SJSA1 (cell line): Measurements from ENCODE around the gene C1orf116. TPM values are rescaled to one million over a fixed set of nuclear protein-coding genes. Genes with fewer than 3 reads are reported as not detected.
"Not testable (repeated sequence)": the region's sequence is repeated elsewhere in the genome, so short reads cannot be mapped to it uniquely, and the experiment has no call there.

Experiments used
- DNase-seq, 2 experiments: peaks; one replicate each; pipeline ENCODE4 v3.0.0-alpha.2; 2015 to 2020; ENCODE audit warnings: low spot score in 2 of 2, low read depth in 1 of 2
- H3K27ac ChIP-seq: fragments of 250-450 bp; sonication (Bioruptor Pico); 2 replicates; pipeline ENCODE4 v1.5.1; 2020; ENCODE audit warnings: mild to moderate bottlenecking, moderate library complexity
- H3K27me3 ChIP-seq: fragments of 250-450 bp; sonication (Bioruptor Pico); replicated peaks from 2 replicates; pipeline ENCODE4 v1.5.1; 2020; ENCODE audit warnings: mild to moderate bottlenecking, moderate library complexity
- H3K36me3 ChIP-seq: fragments of 250-450 bp; sonication (Bioruptor Pico); 2 replicates; pipeline ENCODE4 v1.5.1; 2020; ENCODE audit warnings: mild to moderate bottlenecking
- H3K4me1 ChIP-seq: fragments of 250-450 bp; sonication (Bioruptor Pico); replicated peaks from 2 replicates; pipeline ENCODE4 v1.6.1; 2021; ENCODE audit warnings: mild to moderate bottlenecking
- H3K4me3 ChIP-seq: fragments of 250-450 bp; sonication (Bioruptor Pico); 2 replicates; pipeline ENCODE4 v1.5.1; 2020; ENCODE audit warnings: mild to moderate bottlenecking
- H3K9me3 ChIP-seq: fragments of 250-450 bp; sonication (Bioruptor Pico); replicated peaks from 2 replicates; pipeline ENCODE4 v1.5.1; 2020; ENCODE audit warnings: mild to moderate bottlenecking
- total RNA-seq: library from RNA; depleted of rRNA; stranded (reverse); fragments of >200 nt; shearing (Covaris generic); gene quantifications from 2 replicates; pipeline ENCODE4 v1.2.3, GENCODE V29; 2014

C1orf116 gene
- total RNA-seq, 1 experiment from 2014 or later = 0.03 TPM

DNA sequence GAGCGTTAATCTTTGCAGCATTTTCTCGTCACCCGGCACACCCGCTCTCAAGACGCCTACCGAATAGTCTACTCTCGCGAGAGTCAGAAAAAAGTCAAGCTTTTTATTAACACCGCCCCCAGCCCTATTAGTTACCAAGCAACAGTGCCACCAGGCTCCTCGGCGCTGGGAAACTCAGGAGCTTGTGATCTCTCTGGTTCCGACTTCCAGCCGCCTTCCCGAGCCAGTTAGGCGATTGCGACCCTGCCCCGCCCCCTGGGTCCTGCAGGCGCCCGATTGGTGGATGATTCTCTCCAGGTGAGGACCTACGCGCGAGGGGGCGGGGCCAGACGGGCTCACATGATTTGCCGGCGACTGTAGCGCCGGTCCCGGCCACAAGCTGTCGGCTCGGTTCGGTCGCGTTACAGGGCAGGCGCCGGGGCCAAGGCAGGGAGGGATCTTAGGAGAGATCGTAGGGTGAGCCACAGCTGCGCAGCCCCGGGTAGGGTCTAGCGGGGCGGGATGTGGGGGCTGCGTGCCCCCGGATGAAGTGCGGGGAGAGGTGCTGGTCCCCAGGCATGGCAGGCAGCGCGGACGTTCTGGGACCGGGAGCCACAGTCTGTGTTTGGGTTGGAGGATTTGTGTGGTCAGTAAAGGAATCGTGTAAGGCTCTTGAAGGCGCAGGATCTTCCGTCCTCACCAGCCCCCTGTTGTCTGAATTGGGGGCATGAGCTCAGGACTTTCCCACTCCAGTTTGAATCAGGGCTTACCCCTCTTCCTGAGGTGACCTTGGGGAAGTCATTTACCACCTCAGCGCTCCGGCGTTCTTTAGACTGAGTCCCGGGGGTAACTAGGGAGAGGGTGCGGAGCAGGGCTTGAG is 20.6 kb upstream of the C1orf116 start, which contains the start of gene PFKFB2:
Gene PFKFB2, plus strand, starts transcription at position 365 of the 859 bp plus-strand sequence. CDS start 1,443 bp downstream, outside the sequence.
- peaks cover 20% of the 10 kb centered on the region for H3K4me1 ChIP-seq
- H3K27ac ChIP-seq = no peak within 1 kb of the TSS
- H3K36me3 ChIP-seq = peaks cover 20% of the 10 kb centered on the region
- peak within 1 kb of the TSS; percentile 46 for H3K4me3 ChIP-seq
- no peaks in the 10 kb centered on the region for H3K27me3 ChIP-seq
- no peaks in the 10 kb centered on the region for H3K9me3 ChIP-seq
- DNase-seq = peak; percentile 87 to 92

DNA sequence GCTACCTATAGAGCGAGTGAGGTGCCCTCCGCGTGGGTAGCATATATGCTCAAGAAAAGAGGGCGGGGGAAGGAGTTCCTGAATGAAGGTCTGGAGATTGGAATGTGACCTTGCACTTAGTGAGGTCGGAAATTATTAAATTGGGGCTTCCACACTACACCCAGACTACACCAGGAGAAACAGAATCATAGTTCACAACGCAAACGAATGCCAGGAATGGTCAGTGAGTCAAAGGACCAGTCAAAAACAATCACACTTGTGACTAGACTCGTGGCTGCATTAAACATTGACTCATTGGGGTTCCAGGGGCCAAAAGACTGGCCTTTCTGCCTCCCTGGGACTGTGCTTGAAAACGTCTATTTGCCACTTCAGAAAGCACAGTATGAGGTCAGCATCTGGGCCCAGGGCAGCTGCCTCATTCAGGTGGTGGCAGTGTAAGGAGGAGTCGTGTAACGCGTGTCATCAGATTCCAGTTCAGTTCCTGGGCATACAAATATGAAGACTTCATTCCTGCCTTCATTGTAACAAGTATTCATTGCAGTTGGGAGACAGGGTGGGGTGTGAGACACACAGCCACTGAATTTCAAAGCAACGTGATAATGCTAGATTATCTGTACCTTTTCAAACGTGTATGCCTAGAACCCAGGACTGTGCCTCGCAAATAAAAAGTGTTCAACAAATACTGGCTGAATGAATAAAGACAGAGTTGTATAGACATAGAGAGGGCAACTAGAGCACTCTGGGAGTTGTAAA is 18.8 kb upstream of the C1orf116 start, which contains the start of gene YOD1:
Gene YOD1, minus strand, starts transcription at position 18 of the 753 bp plus-strand sequence. CDS start 178 bp downstream, outside the sequence.
- H3K4me1 ChIP-seq = peaks cover 20% of the 10 kb centered on the region
- no peaks in the 10 kb centered on the region for H3K27me3 ChIP-seq
- H3K36me3 ChIP-seq = peaks cover 37% of the 10 kb centered on the region
- DNase-seq = no peak
- no peaks in the 10 kb centered on the region for H3K9me3 ChIP-seq
- H3K27ac ChIP-seq = peak within 1 kb of the TSS; percentile 79
- peak within 1 kb of the TSS; percentile 89 for H3K4me3 ChIP-seq

DNA sequence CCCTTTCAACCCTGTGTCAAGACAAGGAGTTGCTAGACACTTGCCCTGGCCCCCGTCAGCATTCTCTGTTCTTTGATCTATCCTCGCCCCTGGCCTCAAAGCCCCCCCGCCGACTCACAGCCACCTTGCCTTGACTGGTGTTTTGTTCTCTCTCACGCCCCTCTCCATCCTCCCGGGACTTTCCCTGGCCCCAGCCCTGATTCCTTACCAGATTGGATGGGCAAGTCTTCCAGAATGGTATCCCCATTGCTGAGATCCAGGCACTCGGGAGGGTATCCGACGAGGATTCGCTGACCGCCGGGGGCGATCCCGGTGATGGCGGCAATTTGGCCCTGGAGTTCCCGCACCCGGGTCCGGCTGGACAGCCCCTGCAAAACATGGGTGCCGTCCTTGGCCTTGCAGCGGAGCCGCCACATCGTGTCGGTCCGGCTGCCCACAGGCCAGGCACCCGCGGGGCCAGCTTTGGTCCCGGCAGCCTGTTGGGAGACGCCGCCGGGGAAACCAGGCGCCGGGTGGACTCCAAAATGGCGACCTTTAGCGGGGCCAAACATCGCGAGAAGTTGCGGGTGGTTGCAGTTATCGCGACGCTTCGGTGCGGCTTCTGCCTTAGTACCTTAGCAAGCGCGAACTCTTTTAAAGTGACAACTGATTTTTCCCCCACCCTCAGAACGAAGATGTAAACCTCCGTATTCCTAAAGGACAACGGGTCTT is 18.1 kb upstream of the C1orf116 start:
- H3K27me3 ChIP-seq = no peaks in the 10 kb centered on the region
- peaks cover 20% of the 10 kb centered on the region for H3K4me1 ChIP-seq
- peak overlapping the region; percentile 79 for H3K27ac ChIP-seq
- H3K9me3 ChIP-seq = no peaks in the 10 kb centered on the region
- peak overlapping the region; percentile 89 for H3K4me3 ChIP-seq
- peak; percentile 89 to 91 for DNase-seq
- H3K36me3 ChIP-seq = peaks cover 42% of the 10 kb centered on the region

DNA sequence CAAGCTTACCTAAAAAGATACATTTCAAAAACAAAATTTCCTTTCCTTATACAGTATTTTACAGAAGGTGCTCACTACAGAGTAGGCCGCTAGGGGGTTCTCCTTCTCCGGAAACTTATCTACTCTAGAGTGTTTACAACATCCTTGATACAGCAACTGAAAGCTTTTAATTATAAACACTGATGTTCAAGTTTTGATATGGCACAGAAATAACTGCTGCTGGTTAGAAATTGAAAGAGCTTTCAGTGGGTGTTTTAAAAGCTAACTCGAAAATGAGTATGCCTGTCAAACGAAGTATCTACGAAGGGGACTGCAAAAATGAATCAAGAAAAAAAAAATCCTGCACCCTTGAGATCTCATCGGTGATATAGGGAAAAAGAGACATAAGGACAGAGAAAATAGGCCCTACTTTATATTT is 17.4 kb upstream of the C1orf116 start:
- Histone ChIP-seq H3K27ac (peak overlapping the region; percentile 79), H3K4me1 (peaks cover 20% of the 10 kb centered on the region), H3K9me3 (no peaks in the 10 kb centered on the region), H3K4me3 (peak overlapping the region; percentile 89), H3K36me3 (peaks cover 49% of the 10 kb centered on the region), H3K27me3 (no peaks in the 10 kb centered on the region)
- DNase-seq = peak in 1 of 2 experiments; percentile 62

DNA sequence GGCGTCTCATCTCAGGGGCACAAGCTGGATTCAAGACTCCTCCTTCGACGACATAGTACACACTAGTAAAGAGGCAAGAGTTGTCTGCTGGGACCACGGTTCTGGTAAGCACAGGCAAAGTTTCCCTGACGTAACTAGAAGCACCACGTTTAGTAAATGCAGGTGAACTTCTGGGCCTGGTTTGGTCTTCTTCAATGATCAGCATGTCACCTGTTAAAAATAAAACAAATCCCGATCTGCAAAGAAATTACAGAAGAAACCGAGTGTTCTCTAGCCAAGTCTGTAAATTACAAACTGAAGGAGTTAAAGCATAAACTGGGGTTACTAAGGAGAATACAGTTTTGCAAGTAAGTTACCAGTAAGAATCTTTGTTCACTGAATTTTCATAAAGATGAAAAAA is 17.0 kb upstream of the C1orf116 start:
- H3K9me3 ChIP-seq = no peaks in the 10 kb centered on the region
- DNase-seq = no peak
- H3K36me3 ChIP-seq = peaks cover 49% of the 10 kb centered on the region
- H3K4me3 ChIP-seq = peak overlapping the region; percentile 89
- H3K27ac ChIP-seq = no peak overlapping the region
- H3K4me1 ChIP-seq = peaks cover 20% of the 10 kb centered on the region
- H3K27me3 ChIP-seq = no peaks in the 10 kb centered on the region

DNA sequence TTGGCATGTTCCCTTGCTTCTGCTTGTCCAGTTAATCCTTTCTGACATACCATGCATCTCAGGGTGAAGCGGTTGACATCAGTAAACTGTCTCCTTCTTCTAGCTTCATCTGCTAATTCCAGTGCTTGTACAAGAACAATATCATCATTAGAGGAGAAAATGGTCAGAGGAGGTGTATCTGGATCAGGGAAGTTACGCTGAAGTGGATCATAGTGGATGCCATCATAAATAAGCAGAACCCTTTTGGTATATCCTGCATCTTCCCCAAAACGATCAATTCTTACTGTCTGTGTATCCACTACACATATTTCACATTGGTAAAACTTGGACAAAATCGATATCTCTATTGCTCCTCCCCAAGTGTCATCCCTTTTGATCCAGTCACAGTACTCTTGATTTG is 16.5 kb upstream of the C1orf116 start:
- Histone ChIP-seq H3K27ac (no peak overlapping the region), H3K4me1 (peaks cover 20% of the 10 kb centered on the region), H3K27me3 (no peaks in the 10 kb centered on the region), H3K4me3 (no peak overlapping the region), H3K9me3 (no peaks in the 10 kb centered on the region), H3K36me3 (peaks cover 49% of the 10 kb centered on the region)
- DNase-seq = no peak

DNA sequence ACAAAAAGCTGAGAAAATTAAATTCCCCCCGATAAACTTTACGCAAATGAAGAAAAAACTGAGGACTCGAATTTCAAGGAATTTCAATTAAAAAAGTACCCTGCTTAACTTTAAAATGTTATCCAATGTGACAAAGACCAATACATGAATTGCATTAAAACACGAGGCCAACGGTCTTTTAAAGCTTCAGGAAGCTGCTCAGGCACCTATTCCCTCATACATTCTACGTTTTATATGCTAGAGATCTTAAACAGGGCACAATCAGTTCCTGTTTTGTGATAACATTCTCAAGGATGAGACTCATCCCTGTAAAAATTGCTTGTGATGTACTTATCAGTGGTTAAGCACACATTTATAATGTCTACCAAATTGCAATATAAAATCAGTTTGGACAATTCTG is 15.5 kb upstream of the C1orf116 start:
- no peak overlapping the region for H3K4me3 ChIP-seq
- no peak overlapping the region for H3K27ac ChIP-seq
- no peaks in the 10 kb centered on the region for H3K27me3 ChIP-seq
- H3K9me3 ChIP-seq = no peaks in the 10 kb centered on the region
- peaks cover 49% of the 10 kb centered on the region for H3K36me3 ChIP-seq
- DNase-seq = no peak
- peaks cover 20% of the 10 kb centered on the region for H3K4me1 ChIP-seq

DNA sequence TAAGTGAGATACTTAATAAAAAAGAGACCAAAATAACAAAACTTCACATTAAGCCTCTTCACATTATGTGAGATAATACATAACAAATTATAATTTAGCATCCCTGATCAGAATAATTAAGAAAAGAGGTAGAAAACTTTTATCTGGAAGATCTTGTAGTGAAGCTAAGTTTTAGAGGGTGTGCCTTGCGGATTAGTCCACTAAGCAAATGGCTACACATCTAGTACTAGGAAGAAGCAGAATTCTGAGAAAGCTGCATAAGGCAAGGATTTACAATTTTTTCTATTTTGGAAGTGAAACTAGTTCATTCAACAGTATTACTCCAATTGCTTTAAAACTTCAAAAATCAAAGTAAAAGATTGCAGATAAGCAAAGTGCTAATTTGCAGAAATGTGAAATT is 14.9 kb upstream of the C1orf116 start:
- H3K27ac ChIP-seq = no peak overlapping the region
- peaks cover 49% of the 10 kb centered on the region for H3K36me3 ChIP-seq
- H3K9me3 ChIP-seq = no peaks in the 10 kb centered on the region
- DNase-seq = no peak
- no peaks in the 10 kb centered on the region for H3K27me3 ChIP-seq
- peaks cover 20% of the 10 kb centered on the region for H3K4me1 ChIP-seq
- H3K4me3 ChIP-seq = no peak overlapping the region

DNA sequence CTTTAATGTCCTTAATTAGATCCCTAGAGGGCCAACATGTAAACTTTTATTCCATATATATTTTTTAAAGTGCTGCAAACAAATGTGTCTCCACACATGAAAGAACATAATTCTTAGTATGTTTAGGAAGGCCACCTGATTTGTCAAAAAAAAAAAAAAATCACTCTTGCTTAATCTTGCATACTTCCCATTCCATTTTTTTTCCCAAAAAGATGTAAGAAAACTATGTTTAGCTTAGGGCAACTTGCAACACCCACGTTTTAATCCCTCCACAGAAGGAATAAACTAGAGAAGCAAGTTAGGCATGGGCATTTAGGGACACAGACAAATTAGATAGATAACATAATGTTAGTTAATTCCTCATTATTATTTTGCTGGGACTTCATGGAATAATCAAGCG is 12.9 kb upstream of the C1orf116 start:
- H3K4me3 ChIP-seq = no peak overlapping the region
- no peaks in the 10 kb centered on the region for H3K9me3 ChIP-seq
- H3K36me3 ChIP-seq = peaks cover 51% of the 10 kb centered on the region
- DNase-seq = no peak
- H3K27me3 ChIP-seq = no peaks in the 10 kb centered on the region
- peaks cover 7% of the 10 kb centered on the region for H3K4me1 ChIP-seq
- H3K27ac ChIP-seq = no peak overlapping the region

DNA sequence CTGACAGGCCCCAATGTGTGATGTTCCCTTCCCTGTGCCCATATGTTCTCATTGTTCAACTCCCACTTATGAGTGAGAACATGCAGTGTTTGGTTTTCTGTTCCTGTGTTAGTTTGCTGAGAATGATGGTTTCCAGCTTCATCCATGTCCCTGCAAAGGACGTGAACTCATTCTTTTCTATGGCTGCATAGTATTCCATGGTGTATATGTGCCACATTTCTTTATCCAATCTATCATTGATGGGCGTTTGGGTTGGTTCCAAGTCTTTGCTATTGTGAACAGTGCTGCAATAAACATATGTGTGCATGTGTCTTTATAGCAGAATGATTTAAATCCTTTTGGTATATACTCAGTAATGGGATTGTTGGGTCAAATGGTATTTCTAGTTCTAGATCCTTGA is 8.8 kb upstream of the C1orf116 start:
- not testable (repeated sequence) for H3K9me3 ChIP-seq, H3K4me3 ChIP-seq, H3K27me3 ChIP-seq, H3K27ac ChIP-seq, DNase-seq
- H3K4me1 ChIP-seq = peaks cover 14% of the 10 kb centered on the region
- H3K36me3 ChIP-seq = peaks cover 18% of the 10 kb centered on the region

DNA sequence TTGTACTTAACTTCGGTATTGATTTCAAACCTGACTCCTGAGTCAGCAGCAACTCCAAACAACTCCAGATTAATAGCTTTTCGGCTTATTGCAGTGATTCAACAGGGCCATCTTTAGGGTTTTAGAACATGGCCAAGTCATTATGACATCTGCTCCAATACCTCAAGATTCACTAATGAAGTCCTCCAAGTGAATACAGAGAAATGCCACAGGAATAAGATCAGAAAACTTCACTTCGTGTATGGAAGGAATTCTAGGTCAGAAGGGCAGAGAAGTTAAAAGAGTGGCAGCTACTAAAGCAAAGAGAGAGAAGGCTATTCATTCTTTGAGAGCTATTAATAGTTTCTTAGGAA is 7.6 kb upstream of the C1orf116 start:
- H3K27ac ChIP-seq = peak overlapping the region; percentile 19; the same call in 1 of the 2 replicates
- peaks cover 18% of the 10 kb centered on the region for H3K4me1 ChIP-seq
- H3K4me3 ChIP-seq = no peak overlapping the region
- no peaks in the 10 kb centered on the region for H3K27me3 ChIP-seq
- peaks cover 8% of the 10 kb centered on the region for H3K36me3 ChIP-seq
- peak in 1 of 2 experiments; percentile 37 for DNase-seq
- H3K9me3 ChIP-seq = no peaks in the 10 kb centered on the region

DNA sequence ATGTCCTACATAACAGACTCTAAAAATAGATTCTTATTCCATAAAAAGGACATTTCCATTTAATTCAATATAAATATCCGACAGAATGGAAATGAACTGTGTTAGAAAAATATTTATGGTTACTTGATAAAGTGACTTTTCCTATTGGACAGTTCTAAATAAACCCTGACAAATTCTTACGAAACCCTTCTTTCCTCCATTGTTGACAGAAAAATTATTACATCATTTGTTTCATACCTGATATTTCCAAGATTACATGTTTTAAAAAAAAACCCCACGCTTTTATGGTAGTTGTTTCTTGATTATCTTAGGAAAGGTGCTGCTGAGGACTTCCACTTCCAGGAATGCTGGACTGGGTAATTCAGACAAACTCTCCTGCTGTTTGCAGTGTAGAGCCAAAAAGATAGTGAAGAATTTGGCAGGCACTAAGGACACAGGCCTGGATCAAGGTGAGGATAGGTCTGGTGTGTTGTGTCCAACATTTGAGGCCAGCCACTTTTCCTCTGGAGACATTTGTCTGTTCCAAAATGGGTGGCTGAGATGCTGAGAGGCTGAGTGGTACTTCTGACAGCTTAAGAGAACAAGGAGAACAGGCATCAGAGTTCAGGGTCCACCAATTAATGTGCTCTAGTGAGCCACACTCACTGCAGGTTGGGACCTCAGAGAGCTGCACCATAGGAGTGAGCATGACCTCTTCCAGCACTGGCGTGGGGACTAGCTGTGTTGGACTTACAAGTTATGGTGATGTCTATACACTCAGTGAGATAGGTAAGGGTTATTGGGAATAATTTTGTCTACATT is 7.0 kb upstream of the C1orf116 start:
- Histone ChIP-seq H3K27ac (peak overlapping the region; percentile 19; the same call in 1 of the 2 replicates), H3K4me3 (no peak overlapping the region), H3K9me3 (no peaks in the 10 kb centered on the region), H3K4me1 (peaks cover 24% of the 10 kb centered on the region), H3K27me3 (no peaks in the 10 kb centered on the region), H3K36me3 (peaks cover 6% of the 10 kb centered on the region; the same call in 1 of the 2 replicates)
- no peak for DNase-seq

DNA sequence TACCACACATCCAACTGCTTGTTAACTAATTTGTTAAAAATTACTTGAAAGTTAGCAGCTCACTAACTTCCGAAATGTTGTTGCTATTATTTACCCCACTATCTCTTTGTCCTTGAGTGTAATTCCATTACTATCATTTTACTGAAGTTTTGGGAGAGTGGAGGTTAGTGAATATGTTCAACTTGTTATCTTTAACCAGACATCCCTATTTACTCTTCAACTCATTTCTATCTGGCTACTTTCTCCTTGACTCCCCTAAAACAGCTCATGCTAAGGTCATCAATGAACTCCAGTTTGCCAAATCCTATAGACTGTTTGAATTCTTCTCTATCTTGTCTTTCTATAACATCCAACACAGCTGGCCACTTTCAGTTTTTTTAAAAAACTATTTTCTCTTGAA is 4.3 kb upstream of the C1orf116 start:
- H3K27me3 ChIP-seq = no peaks in the 10 kb centered on the region; the same call in 1 of the 2 replicates
- H3K9me3 ChIP-seq = no peaks in the 10 kb centered on the region
- DNase-seq = no peak
- H3K4me3 ChIP-seq = no peak overlapping the region
- H3K36me3 ChIP-seq = peaks cover 4% of the 10 kb centered on the region; the same call in 1 of the 2 replicates
- peaks cover 25% of the 10 kb centered on the region for H3K4me1 ChIP-seq
- no peak overlapping the region for H3K27ac ChIP-seq
